D341Med (cell line): ENCODE results near the gene USP7.
"Not testable (repeated sequence)": the region's sequence is repeated elsewhere in the genome, so short reads cannot be mapped to it uniquely, and the experiment has no call there.

Source experiments
- DNase-seq: peaks from one replicate; pipeline ENCODE4 v3.0.0; 2012; ENCODE audit warnings: low spot score

USP7 gene

DNA sequence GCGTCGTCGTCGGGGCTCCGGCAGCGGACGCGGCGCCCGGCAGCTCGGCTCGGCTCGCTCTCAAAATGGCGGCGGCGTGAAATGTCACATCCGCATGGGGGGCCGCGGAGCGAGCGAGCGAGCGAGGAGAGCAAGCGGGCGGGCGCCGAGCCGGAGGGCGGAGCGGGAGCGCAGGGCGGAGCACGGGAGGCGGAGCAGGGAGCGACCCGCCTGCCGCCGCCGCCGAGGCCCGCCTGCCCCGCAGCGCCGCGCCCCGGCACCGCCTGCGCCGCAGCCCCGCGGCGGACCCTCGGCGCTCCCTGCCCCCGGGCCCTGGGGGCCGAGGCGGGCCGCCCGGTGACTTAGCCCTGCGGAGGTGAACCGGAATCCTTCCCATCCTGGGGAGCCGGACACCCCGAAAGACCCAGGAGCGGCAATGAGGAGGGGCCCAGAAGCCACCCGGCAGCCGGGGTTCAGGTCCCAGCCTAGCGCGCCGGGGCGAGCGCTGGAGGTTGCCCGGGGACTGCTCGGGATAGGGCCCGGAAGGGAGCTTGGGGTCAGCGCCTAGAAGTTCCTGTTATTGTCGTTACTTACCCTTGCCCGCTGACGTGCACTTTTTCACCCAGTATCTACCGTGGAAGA is at the start of gene USP7:
USP7 (minus strand) TSS at position 86 of the 621 bp plus-strand sequence. CDS start 621 bp downstream, outside the sequence.
- DNase-seq: peak; percentile 94

DNA sequence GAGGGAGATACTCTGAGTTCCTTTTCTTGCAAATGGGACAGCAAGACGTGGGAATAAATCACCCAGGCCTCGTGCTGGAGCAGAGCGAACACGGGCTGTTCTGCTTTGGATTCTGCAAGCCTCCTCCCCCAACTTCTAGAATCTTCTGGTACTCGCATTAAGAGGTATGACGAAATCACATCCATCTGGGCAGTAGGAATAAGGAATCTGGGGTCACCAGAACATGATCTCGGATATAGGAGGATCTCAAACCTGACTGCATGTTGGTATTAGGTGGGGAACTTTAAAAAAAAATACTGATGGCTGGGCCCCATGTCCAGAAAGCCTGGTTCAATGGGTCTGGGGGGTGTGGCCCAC is 49.8 kb upstream of the USP7 start:
- DNase-seq: no peak

DNA sequence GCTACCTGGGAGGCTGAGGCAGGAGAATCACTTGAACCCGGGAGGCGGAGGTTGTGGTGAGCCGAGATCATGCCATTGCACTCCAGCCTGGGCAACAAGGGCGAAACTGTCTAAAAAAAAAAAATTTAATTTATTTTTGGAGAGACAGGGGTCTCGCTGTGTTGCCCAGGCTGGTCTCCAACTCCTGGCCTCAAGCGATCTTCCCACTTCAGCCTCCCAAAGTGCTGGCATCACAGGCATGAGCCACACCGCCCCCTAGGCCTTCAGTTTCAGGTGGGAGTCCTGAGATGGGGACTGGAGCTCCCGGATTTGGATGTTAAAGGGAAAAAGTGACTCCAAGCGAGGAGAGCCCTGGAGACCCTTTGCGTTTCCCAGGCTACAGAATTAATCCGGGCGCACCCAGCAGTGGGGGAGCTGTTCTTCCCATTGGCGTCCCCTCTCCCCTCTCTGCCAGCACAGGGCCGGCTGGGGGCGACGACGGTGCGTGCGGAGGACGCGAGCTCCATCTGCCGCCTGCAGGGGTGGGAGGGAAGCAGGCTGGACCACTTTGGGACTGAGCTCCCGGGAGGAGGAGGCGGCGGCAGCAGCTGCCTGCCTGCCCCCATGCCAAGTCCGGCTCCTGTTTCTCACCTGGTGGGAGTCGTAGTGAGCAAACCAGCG is 49.3 kb upstream of the USP7 start:
- peak; percentile 88 for DNase-seq

DNA sequence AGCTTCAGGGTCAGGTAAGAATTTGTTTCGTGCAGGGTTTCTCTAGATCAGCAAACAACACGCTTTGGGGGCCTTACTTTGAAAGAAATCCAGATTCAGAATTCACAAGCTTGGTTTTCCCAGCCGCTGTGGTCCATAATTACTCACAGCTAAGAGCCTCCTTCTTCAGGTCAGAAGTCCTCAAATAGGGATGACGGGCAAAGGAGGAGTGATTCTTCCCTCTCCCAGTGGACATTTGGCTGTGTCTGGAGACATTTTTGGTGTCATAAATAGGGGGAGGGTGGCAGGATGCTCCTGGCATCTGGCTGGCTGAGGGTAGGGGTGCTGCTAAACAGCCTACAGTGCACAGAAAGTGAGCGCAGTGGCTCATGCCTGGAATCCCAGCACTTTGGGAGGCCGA is 48.6 kb upstream of the USP7 start:
- no peak for DNase-seq

DNA sequence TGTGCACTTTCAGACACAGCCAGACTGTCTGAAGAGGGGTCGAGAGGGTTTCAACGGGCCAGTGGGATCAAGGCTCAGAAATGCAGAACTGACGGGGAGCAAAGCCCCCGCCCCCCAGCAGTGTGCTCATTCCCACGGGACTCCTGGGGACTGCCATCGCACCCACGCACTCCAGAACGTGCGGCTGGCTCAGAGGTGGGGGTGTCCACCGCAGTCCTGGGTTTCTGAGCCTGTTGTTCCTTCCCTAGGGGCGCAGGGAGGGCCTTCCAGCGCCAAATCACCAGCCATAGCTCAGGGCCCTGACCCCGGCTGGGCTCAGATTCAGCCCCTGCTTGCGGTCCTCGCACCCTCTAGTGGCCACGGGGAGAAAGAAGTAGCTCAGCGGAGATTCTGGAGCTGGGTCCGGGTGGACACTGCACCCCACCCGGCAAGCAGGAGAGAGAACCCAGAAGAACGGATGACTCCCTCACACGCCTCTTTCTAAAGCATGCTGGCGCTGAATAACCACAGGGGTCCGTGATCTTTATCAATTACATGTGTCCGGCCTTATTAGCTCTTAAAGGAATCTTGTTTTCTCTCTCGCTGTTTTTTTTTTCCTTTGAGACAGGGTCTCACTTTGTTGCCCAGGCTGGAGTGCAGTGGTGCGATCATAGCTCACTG is 45.0 kb upstream of the USP7 start:
- DNase-seq: peak; percentile 89

DNA sequence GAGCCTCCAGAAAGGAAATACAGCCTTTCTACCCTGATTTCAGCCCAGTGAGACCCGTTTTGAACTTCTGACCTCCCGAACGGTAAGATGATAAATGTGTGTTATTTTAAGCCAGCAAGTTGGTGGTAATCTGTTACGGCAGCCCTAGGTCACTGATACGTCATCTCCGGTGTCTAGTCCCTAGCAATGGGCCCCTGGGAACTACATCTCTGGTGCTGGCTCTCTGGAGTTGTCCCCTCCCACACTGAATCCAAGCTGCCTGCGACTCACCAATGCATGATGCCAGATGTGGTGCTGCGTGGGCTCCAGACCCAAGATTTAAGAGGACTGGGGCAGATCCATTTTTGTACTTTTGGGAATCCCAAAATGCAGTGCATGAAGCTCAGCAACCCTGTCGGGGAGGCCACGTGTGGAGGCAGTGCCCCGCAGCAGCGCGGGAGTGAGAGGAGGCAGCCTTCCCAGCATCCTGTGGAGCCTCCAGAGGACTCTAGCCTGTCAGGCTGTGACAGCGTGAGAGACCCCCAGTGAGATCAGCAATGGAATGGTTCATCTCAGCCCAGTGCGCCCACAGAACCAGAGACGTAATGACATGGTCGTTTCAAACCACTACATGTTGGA is 43.6 kb upstream of the USP7 start:
- DNase-seq: no peak

DNA sequence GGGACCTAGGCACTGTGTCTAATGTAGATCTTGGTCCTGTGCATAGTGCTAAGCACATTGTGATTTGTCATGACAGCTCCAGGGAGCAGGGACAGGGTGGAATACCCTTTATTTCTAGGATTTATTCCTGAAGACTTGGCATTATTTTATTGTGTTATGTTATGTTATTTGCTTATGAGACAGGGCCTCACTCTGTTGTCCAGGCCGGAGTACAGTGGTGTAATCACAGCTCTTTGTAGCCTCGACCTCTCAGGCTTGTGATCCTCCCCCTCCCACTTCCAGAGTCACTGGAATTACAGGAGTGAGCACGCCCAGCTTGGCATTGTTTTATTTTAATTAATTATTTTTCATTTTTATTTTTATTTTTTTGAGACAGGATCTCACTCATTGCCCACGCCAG is 40.5 kb upstream of the USP7 start:
- DNase-seq: no peak

DNA sequence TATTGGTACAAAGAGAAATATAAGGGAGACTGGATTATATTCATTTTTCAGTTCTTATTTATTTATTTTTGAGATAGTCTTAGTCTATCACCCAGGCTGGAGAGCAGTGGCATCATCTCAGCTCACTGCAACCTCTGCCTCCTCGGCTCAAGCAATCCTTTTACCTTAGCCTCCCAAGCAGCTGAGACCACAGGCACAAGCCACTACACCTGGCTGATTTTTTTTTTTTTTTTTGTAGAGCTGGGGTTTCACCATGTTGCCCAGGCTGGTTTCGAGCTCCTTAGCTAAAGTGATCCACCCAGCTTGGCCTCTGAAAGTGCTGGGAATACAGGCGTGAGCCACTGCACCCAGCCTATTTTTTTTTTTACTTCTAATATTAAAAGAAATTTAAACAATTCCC is 40.1 kb upstream of the USP7 start:
- DNase-seq: no peak

DNA sequence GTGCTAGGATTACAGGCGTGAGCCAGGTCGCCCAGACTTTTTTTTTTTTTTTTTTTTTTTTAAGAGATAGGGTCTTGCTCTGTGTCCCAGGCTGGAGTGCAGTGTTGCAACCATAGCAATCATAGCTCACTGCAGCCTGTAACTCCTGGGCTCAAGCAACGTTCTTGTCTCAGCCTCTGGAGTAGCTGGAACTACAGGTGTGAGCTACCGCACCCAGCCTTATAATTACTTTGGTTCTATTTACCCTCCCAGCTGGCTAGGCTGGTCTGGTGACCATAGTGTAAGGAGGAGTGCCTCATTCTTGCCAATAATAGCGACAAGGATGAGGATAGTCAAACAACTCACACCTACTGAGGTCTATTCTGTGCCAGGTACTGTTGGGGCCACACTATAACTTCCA is 39.6 kb upstream of the USP7 start:
- DNase-seq: no peak

DNA sequence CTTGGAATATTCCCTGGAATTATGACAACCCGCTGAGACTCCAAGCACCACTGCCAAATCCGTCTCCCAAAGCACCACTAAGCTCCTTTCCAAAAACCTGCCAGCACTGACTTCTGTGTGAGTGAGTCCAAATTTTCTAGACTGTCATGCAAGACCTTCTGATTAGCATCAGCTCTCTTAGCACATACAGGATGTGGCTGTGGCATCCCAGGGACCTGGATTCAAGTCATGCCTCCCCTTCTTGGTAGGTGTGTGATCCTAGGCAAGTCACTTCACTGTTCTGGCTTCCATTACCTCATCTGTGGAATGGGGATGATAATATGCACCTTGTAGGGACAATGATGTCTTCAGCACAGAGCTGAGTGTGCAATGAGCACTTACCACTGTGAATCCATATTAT is 38.3 kb upstream of the USP7 start:
- peak; percentile 40 for DNase-seq

DNA sequence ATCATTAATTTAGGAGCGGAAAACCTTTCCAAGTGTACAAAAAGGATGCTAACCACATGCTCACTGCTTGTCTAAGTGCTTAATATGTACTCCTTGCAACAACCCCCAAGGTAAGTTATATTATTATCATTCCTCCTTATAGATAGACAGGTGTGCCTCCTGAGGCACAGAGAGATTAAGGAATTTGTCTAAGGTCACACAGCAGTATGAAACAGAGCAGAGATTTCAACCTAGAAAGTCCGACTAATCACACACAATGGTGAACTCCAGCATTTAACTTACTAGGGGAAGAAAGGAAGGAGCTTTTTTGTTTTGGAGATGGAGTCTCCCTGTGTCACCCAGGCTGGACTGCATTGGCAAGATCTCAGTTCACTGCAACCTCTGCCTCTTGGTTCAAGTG is 37.0 kb upstream of the USP7 start:
- DNase-seq: no peak

DNA sequence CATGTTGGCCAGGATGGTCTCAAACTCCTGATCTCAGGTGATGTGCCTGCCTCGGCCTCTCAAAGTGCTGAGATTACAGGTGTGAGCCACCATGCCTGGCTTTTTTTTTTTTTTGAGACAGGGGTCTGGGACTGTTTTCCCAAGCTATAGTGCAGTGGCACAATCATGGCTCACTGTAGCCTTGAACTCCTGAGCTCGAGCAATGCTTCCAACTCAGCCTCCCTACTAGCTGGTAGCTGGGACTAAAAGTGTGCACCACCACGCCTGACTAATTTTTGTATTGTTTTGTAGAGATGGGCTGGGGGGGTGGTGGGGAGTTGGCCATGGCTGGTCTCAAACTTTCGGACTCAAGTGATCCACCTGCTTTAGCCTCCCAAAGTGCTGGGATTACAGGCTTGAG is 36.1 kb upstream of the USP7 start:
- no peak for DNase-seq

DNA sequence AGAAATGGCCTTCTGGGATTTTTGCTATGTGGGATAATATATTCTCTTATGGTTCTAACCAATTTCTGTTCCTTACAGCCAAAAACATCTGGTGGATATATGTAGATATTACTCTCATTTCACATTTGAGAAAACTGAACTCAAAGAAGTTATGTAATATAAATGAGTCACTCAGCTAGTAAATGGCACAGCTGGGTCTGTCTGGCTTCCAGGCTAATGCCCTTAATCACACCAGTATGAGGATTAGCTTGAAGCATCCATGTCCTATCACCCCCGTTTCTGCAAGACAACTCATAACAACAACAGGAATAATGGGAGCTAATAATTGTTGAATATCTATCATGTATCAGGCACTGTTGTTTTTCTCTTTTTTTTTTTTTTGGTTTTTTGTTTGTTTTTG is 34.4 kb upstream of the USP7 start:
- peak; percentile 68 for DNase-seq

DNA sequence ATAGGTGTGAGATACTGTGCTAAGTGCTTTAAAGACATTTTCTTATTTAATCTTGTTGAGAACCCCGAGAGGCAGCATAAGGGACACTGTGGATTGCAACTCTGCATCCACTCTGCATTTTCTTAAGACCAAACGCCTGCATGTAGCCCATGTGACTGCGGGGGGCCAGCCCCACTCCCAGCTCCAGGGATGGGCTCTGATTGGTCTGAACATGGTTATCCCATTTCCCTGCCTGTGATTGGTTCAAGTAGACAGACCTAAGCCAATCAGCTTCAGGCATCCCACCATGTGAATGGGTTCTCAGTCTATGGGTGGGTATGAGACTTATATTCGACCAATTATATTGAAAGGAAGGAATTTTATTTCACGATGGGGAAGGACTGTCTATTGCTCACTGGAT is 33.2 kb upstream of the USP7 start:
- DNase-seq: peak; percentile 36

DNA sequence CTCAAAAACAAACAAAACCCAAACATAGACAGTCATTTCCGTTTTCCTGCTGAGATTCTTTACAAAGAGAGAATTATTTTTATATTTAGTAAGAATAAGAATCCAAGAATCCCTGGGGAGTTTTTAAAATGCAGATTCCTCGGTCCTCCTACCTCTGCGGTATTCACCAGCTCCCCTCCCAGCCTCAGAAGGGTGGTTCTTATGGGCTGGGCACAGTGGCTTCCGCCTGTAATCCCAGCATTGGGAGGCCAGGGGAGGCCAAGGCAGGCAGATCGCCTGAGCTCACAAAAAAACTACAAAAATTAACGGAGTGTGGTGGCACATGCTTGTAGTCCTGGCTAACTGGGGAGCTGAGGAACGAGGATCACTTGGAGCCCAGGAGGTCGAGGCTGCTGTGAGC is 26.7 kb upstream of the USP7 start:
- no peak for DNase-seq

DNA sequence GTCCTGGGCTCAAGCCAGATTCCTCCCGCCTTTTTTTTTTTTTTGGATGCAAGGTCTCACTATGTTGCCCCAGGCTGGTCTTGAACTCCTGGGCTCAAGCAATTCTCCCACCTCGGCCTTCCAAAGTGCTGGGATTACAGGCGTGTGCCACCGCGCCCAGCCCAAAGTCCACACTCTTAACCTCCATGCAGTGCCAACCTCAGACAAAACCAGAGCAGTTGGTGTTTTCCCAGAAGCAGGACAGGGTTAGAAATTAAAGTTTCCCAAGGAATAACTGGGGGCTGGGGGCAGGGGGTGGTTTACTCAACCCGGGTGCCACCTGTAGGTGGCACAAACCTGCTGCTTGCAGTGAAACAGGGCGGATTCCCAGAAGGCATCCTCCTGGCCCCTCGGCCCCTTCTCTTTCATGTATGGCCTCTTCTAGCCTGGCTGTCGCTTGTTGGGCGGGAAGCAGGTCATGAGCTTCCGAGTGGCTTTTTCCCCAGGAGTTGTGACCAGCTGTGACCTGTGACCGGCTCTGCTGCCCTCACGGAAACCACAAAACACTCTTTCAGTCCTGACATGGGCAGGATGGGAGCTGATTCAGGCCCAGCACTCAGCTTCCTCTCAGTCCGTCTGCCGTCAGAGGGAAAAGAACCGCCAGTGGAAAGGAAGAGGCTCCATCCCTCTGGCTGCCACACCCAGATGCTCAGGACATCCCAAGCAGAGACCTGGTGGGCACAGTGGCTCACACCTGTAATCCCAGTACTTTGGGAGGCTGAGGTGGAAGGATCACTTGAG is 25.6 kb upstream of the USP7 start:
- DNase-seq: no peak

DNA sequence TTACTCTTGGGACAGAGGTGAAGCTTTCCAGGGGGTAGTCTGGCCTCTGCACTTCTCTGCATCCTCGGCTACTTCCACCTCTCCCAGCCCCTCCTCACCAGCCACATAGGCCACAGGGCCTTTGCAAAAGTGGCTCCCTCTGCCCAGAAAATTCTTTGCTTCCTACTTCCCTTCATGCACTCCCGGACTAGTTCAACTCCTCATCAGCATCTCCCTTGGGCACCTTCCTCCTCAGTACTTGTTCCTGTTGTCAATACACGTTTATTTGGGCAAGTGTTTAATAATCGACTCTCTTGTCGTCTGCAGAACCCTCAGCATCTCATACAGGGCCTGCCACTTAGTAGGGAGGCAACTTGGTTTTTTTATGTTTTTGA is 23.1 kb upstream of the USP7 start:
- DNase-seq: no peak

DNA sequence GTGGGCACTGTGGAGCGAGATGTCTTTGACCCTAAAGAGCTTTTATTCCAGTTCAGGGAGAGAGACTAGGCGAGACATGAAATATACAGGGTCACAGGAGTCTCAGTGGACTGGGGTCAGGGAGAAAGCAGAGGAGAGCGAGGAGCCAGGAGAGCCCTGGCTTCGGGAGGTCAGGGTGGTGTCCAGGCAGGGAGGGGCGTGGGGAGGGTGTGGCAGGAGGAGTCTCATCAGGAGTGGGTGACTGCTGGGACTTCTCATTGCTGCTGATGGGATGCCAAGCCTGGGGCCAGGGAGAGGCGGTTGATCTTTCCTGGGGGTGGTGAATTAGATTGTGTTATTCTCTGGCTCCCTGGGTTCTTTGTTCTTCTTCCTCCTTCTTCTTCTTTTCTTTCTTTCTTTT is 22.4 kb upstream of the USP7 start:
- DNase-seq: no peak

DNA sequence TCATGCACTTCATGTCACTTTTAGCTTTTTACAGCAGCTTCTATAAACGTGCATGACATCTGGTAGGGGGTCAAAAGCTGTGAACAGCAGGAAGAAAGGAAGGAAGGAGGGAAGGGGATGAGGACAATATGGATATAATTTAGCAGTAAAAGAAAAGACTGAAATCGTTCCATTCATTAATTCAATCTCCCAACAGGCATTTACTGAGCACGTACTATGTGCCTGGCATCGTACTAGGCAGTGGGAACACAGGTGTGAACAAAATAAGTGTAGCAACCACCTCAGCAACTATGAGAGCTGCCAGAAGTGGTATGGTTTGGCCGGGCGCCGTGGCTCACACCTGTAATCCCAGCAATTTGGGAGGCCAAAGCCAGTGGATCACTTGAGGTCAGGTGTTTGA is 19.1 kb upstream of the USP7 start:
- no peak for DNase-seq

DNA sequence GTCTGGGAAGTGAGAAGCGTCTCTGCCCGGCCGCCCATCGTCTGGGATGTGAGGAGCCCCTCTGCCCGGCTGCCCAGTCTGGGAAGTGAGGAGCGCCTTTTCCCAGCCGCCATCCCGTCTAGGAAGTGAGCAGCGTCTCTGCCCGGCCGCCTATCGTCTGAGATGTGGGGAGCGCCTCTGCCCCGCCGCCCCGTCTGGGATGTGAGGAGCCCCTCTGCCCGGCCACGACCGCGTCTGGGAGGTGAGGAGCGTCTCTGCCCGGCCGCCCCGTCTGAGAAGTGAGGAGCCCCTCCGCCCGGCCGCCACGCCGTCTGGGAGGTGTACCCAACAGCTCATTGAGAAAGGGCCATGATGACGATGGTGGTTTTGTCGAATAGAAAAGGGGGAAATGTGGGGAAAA is 18.2 kb upstream of the USP7 start:
- DNase-seq: not testable (repeated sequence)

DNA sequence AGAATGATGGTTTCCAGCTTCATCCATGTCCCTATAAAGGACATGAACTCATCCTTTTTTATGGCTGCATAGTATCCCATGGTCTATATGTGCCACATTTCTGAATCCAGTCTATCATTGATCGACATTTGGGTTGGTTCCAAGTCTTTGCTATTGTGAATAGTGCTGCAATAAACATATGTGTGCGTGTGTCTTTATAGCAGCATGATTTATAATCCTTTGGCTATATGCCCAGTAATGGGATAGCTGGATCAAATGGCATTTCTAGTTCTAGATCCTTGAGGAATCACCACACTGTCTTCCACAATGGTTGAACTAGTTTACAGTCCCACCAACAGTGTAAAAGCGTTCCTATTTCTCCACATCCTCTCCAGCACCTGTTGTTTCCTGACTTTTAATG is 12.5 kb upstream of the USP7 start:
- DNase-seq: not testable (repeated sequence)

DNA sequence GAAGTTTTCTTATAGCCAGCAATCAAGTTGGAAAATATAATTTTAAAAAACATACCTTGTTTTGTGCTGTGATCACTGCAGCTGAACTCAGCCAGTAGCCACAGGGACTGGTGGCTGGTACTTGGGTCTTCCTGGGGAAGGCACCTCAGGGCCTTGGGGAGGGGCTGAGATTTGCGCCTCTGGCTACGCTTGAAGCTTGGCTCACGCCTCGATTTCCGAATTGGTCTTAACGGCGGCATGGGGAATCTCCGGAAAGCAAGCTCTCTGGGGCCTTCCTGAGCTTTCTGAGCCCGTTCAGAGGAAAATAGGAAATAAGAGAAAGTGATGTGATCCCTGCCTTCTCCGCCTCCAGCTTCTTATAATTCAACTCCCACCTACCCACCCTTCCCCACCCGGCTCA is 11.3 kb upstream of the USP7 start:
- DNase-seq: no peak
